Measurements from ENCODE around the gene TNFRSF4. TPM values are rescaled to one million over a fixed set of nuclear protein-coding genes. Genes with fewer than 3 reads are reported as not detected.
"Not testable (repeated sequence)": the region's sequence is repeated elsewhere in the genome, so short reads cannot be mapped to it uniquely, and the experiment has no call there.

The TNFRSF4 gene
- total and polyA plus RNA-seq, 2 of the 8 experiments (the other 6 are each of a cell fraction or from before 2014, with no cell fraction given) = 0.06 TPM; not detected in 1

GRCh38 chr1:1195726-1196125 lies 18.2 kb downstream of the TNFRSF4 start:
- H3K4me2 ChIP-seq (ENCODE audit: insufficient read depth in 1 of 2, low read depth in 2 of 2, low read length in 2 of 2); H3K36me3 ChIP-seq (ENCODE audit: control insufficient read depth in 2 of 4, insufficient read depth in 4 of 4, low read length in 3 of 4); H3K23me2 ChIP-seq (ENCODE audit: low read depth, low read length); H2BK20ac ChIP-seq (ENCODE audit: low read length); DNase-seq (ENCODE audit: low read depth in 1 of 2, low spot score in 2 of 2); H3K18ac ChIP-seq (ENCODE audit: extremely low read depth, low read length); H2AFZ ChIP-seq (ENCODE audit: low read length); H2BK12ac ChIP-seq (ENCODE audit: low read depth, low read length); H2AK5ac ChIP-seq (ENCODE audit: low read depth, low read length); H3K4ac ChIP-seq (replicated peaks; ENCODE audit: insufficient read length, low read depth, low read length); H3K27ac ChIP-seq (ENCODE audit: low read depth, low read length); H3K4me1 ChIP-seq (replicated peaks in 1 of 4; ENCODE audit: control insufficient read depth in 3 of 4, insufficient read depth in 4 of 4, low read length in 3 of 4); H2BK120ac ChIP-seq (replicated peaks; ENCODE audit: low read depth, low read length); H2BK15ac ChIP-seq (ENCODE audit: low read length); H4K5ac ChIP-seq (ENCODE audit: insufficient read length, low read depth, low read length); H3K27me3 ChIP-seq (replicated peaks in 1 of 4; ENCODE audit: control insufficient read depth in 3 of 4, extremely low read depth in 1 of 4, insufficient read depth in 3 of 4, low read length in 3 of 4); H4K8ac ChIP-seq (ENCODE audit: extremely low read depth, insufficient read depth, low read length); H3K79me1 ChIP-seq (ENCODE audit: low read depth, low read length); H3K79me2 ChIP-seq (ENCODE audit: control insufficient read depth in 1 of 2, insufficient read depth in 2 of 2, low read length in 2 of 2); POLR2A ChIA-PET (ENCODE audit: partially characterized antibody); H3K56ac ChIP-seq (replicated peaks; ENCODE audit: insufficient read length, low read depth, low read length); FAIRE-seq; H3K9ac ChIP-seq (replicated peaks in 1 of 4; ENCODE audit: extremely low read depth in 1 of 4, low read depth in 3 of 4, low read length in 3 of 4); H3K14ac ChIP-seq (ENCODE audit: insufficient read length); H4K91ac ChIP-seq (replicated peaks; ENCODE audit: insufficient read length, low read length); H3K4me3 ChIP-seq (ENCODE audit: extremely low read depth in 1 of 4, insufficient read depth in 2 of 4, low read depth in 3 of 4, low read length in 4 of 4); H2BK5ac ChIP-seq (ENCODE audit: low read depth, low read length); H4K20me1 ChIP-seq (replicated peaks in 1 of 2; ENCODE audit: control insufficient read depth in 1 of 2, insufficient read depth in 2 of 2, low read length in 2 of 2); H3K23ac ChIP-seq (ENCODE audit: insufficient read length): not testable (repeated sequence)
- H3K9me3 ChIP-seq (ENCODE audit: insufficient read depth in 2 of 2, low read depth in 1 of 2, low read length in 1 of 2) = peaks cover 5 to 14% of the 10 kb centered on the region in 2 experiments; a peak in 3 of 4 replicates
- CTCF ChIA-PET (ENCODE audit: partially characterized antibody) = interaction anchor here (1.2 to 3.5 kb wide), 3 partner anchors 73 to 212 kb away, joined by 3 to 14 read pairs (median 3); no protein-coding TSS in a partner anchor
- WGBS, 2 experiments (ENCODE audit: extremely low coverage in 1 of 2, insufficient coverage in 1 of 2, insufficient read length in 1 of 2, insufficient replicate concordance in 2 of 2, low coverage in 1 of 2, low lambda C conversion rate in 2 of 2, missing lambda C conversion rate in 1 of 2) = 88% methylated on average over 6 of the region's 6 CpGs; no CpG with 5 or more reads in 1 of the 2 experiments
